Ishikawa (cell line): Measurements from ENCODE around the gene GUCA1C.

ENCODE experiments used
- EP300 ChIP-seq: IDR thresholded peaks from 2 replicates; pipeline ENCODE4 v1.6.1; 2012; ENCODE audit warnings: borderline replicate concordance
- FOXM1 ChIP-seq: IDR thresholded peaks from 2 replicates; pipeline ENCODE4 v1.6.1; 2012; ENCODE audit warnings: low read depth, borderline replicate concordance
- RAD21 ChIP-seq: IDR thresholded peaks from 2 replicates; pipeline ENCODE4 v1.6.1; 2012; ENCODE audit warnings: low read depth
- TCF12 ChIP-seq: IDR thresholded peaks from 2 replicates; pipeline ENCODE4 v1.6.1; 2012; ENCODE audit warnings: low read depth
- TEAD4 ChIP-seq: IDR thresholded peaks from 2 replicates; pipeline ENCODE4 v1.6.1; 2012
- TF ChIP-seq, protein P1 (sequence below): IDR thresholded peaks from 2 replicates; pipeline ENCODE4 v1.6.1; 2012
- TF ChIP-seq, protein P2 (sequence below): IDR thresholded peaks from 2 replicates; pipeline ENCODE4 v1.6.1; 2012; ENCODE audit warnings: low read depth, mild to moderate bottlenecking
- TF ChIP-seq, protein P3 (sequence below): IDR thresholded peaks from 2 replicates; pipeline ENCODE4 v1.6.1; 2012

DNA sequence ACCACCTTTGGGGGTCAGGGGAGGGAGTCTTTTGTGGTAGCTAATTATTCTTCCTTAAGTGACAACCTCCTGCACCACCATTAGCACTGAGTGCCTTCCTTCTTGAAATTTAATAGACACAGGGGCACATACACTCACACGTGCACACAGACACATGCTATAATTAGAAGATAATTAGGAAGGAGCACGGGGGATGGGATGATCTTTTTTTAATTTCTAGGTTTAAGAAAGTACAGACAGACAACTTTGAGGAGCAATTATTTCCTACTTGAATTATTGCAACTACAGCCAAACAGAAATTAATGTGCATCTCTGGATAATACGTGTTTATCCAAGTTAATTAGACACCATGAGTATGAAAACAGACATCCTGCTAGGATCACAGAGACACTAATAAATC, 44.8 kb upstream of the GUCA1C start:
- TF ChIP-seq FOXM1 = no peak
- no peak for TF ChIP-seq EP300
- TF ChIP-seq, protein P1, sequence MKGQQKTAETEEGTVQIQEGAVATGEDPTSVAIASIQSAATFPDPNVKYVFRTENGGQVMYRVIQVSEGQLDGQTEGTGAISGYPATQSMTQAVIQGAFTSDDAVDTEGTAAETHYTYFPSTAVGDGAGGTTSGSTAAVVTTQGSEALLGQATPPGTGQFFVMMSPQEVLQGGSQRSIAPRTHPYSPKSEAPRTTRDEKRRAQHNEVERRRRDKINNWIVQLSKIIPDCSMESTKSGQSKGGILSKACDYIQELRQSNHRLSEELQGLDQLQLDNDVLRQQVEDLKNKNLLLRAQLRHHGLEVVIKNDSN = no peak
- TF ChIP-seq, protein P2, sequence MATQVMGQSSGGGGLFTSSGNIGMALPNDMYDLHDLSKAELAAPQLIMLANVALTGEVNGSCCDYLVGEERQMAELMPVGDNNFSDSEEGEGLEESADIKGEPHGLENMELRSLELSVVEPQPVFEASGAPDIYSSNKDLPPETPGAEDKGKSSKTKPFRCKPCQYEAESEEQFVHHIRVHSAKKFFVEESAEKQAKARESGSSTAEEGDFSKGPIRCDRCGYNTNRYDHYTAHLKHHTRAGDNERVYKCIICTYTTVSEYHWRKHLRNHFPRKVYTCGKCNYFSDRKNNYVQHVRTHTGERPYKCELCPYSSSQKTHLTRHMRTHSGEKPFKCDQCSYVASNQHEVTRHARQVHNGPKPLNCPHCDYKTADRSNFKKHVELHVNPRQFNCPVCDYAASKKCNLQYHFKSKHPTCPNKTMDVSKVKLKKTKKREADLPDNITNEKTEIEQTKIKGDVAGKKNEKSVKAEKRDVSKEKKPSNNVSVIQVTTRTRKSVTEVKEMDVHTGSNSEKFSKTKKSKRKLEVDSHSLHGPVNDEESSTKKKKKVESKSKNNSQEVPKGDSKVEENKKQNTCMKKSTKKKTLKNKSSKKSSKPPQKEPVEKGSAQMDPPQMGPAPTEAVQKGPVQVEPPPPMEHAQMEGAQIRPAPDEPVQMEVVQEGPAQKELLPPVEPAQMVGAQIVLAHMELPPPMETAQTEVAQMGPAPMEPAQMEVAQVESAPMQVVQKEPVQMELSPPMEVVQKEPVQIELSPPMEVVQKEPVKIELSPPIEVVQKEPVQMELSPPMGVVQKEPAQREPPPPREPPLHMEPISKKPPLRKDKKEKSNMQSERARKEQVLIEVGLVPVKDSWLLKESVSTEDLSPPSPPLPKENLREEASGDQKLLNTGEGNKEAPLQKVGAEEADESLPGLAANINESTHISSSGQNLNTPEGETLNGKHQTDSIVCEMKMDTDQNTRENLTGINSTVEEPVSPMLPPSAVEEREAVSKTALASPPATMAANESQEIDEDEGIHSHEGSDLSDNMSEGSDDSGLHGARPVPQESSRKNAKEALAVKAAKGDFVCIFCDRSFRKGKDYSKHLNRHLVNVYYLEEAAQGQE = no peak
- TF ChIP-seq, protein P3, sequence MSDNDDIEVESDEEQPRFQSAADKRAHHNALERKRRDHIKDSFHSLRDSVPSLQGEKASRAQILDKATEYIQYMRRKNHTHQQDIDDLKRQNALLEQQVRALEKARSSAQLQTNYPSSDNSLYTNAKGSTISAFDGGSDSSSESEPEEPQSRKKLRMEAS = no peak
- TF ChIP-seq TCF12 = no peak
- TF ChIP-seq TEAD4 = no peak
- no peak for TF ChIP-seq RAD21
